Esophagus squamous epithelium (tissue), 5 donors: ENCODE measurements around the gene CACNB4. TPM values are rescaled to one million over a fixed set of nuclear protein-coding genes. Genes with fewer than 3 reads are reported as not detected.

Experiments used
- DNase-seq: peaks from one replicate; lab custom pipeline; 2025; lab: John Stamatoyannopoulos, UW
- H3K27ac ChIP-seq, 4 donors: fragments of 200-600 bp; sonication (generic); one replicate each; pipeline ENCODE4 v1.5.1; 2016 to 2019; ENCODE audit warnings: mild to moderate bottlenecking in 1 of 4
- H3K27me3 ChIP-seq, 4 donors: fragments of 200-600 bp; sonication (generic); 1 replicate in 3 of 4; 2 replicates in 1 of 4; pipeline versions ENCODE4 v1.5.1 to v1.6.0; 2017 to 2021; ENCODE audit warnings: antibody characterized with exemption in 1 of 4
- H3K36me3 ChIP-seq, 3 donors: fragments of 200-600 bp; sonication (generic); one replicate each; pipeline ENCODE4 v1.5.1; 2016 to 2019
- H3K4me1 ChIP-seq, 3 donors: fragments of 200-600 bp; sonication (generic); one replicate each; pipeline ENCODE4 v1.5.1; 2017 to 2019
- H3K4me3 ChIP-seq, 4 donors: fragments of 200-600 bp; sonication (generic); 1 replicate in 3 of 4; 2 replicates in 1 of 4; pipeline ENCODE4 v1.5.1; 2016 to 2019; ENCODE audit warnings: mild to moderate bottlenecking in 2 of 4, moderate library complexity in 1 of 4
- H3K9me3 ChIP-seq, 3 donors: fragments of 200-600 bp; sonication (generic); one replicate each; pipeline ENCODE4 v1.5.1; 2016 to 2019
- POLR2A ChIP-seq, 4 donors: fragments of 450-650 bp; IDR thresholded peaks; one replicate each; pipeline ENCODE4 v1.6.1; 2017; ENCODE audit warnings: antibody characterized with exemption in 4 of 4, mild to moderate bottlenecking in 4 of 4, moderate library complexity in 3 of 4
- WGBS, 2 donors: methylation state at CpG; one replicate each; pipeline ENCODE4 v1.1.5; 2018; 5-methylcytosine and 5-hydroxymethylcytosine counted together
- intact Hi-C: fragments of 100-400 bp; cut with DNase I; formaldehyde crosslinking; loops from one replicate; pipeline ENCODE4 v1.15.0; 2022
- total RNA-seq, 4 donors: library from RNA; depleted of rRNA; stranded (reverse); fragments of >200 nt; gene quantifications; one replicate each; pipeline ENCODE4 v1.1.0, GENCODE V29; 2016
- TF ChIP-seq, protein P1 (sequence below), 6 experiments: fragments of 450-650 bp in 4 of 6; fragments of 200-600 bp in 2 of 6; sonication (generic) in 2 of 6; IDR thresholded peaks; one replicate each; pipeline ENCODE4 v1.5.1; 2016 to 2019; ENCODE audit warnings: antibody characterized with exemption in 6 of 6, mild to moderate bottlenecking in 4 of 6, moderate library complexity in 4 of 6
- donor health status: DM: yes; HTN: yes; CAD: no.

The CACNB4 gene
- total RNA-seq, 4 donors from 2014 or later = 6.1 to 11.1 (median 7.2) TPM

DNA sequence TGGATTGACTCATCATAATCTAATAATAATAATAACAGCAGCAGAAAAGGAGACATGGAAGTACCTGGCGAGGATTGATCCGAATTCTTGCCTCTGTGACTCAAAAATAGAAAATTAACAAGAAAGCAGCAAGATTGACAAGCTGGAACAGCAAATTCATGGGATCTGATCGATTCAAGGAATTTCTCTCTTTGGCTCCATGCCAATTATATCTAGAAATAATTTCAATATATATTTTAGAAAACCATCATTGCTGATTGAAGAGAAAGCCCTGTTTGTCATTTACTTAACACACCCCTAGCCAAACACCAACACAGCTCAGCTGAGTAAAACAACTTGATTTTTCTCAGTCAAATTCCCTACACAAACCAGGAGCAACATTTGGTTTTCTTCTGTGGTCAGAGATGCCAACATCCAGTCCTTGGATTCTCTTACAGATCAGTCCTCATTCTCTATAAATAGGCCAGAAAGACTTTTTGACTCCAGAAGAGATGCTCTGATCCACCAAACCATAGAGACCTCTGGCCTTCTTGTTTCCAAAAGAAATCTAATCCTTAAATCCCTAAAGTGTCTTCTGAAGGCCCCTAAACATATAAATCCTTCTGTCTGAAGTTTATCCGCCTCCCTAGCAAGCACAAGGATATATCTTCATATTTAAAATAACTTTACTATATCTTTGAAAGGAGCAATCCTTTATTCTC, 129.9 kb downstream of the CACNB4 start:
- no peak overlapping the region for H3K27ac ChIP-seq

DNA sequence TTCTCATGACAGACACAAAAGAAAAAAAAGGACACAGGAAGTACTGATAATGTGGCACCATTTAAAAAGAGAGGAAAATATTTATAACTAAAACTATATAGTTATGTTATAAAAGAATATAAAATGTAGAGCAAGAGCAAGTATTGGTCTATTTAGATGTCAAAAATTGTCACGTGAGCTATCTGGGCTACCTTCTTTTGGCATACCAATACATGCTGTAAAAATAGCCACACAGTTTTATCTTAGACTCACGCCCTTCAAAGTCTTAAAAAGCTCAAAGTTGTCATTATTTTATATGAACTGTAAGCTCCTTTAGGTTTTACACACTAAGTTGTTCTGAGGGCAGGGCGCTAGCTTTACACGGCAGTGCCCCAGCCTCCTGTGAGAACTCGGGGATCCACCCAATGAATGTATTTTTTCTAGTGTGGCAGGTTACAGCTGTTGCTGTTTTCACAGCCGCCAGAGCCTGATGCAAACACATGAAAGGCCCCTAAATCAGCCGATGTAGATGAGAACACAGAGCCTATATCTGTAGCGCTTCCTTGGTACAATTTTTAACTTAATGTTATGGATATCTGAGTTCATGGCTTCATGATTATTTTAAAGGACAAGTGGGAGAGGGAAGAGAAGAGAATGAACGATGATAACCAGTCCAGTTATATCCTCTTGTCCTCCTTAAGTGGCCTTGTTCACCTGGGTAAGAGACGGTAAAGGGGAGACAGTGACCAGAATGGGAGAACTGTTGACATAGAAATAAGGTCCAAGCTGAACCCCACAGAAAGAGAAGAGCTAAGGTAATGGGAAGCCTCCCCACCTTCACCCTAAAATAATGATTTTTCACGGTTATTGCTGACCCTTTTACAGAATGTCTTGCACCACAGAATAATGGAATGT, 130.8 kb downstream of the CACNB4 start:
- TF ChIP-seq, protein P1, sequence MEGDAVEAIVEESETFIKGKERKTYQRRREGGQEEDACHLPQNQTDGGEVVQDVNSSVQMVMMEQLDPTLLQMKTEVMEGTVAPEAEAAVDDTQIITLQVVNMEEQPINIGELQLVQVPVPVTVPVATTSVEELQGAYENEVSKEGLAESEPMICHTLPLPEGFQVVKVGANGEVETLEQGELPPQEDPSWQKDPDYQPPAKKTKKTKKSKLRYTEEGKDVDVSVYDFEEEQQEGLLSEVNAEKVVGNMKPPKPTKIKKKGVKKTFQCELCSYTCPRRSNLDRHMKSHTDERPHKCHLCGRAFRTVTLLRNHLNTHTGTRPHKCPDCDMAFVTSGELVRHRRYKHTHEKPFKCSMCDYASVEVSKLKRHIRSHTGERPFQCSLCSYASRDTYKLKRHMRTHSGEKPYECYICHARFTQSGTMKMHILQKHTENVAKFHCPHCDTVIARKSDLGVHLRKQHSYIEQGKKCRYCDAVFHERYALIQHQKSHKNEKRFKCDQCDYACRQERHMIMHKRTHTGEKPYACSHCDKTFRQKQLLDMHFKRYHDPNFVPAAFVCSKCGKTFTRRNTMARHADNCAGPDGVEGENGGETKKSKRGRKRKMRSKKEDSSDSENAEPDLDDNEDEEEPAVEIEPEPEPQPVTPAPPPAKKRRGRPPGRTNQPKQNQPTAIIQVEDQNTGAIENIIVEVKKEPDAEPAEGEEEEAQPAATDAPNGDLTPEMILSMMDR (IDR thresholded peaks at IDR 0.05) = no peak
- TF ChIP-seq POLR2A (IDR thresholded peaks at IDR 0.05) = no peak
- Histone ChIP-seq H3K27me3 (no peaks in the 10 kb centered on the region), H3K27ac (no peak overlapping the region), H3K9me3 (no peaks in the 10 kb centered on the region), H3K36me3 (no peaks in the 10 kb centered on the region), H3K4me3 (no peak overlapping the region), H3K4me1 (no peaks in the 10 kb centered on the region)
- DNase-seq = no peak
- intact Hi-C loops = no loop called here
- 89 to 90% methylated on average over 11 of the region's 11 CpGs for WGBS, 2 donors

More for the DNA sequence above, 129.9 kb downstream of the CACNB4 start:
- H3K36me3 ChIP-seq = no peaks in the 10 kb centered on the region
- no peak for TF ChIP-seq POLR2A (IDR thresholded peaks at IDR 0.05)
- TF ChIP-seq, protein P1 (IDR thresholded peaks at IDR 0.05) = no peak
- peaks cover 0 to 4% (median 0%) of the 10 kb centered on the region in 3 donors for H3K4me1 ChIP-seq
- no peaks in the 10 kb centered on the region for H3K27me3 ChIP-seq
- H3K9me3 ChIP-seq = no peaks in the 10 kb centered on the region
- H3K4me3 ChIP-seq = no peak overlapping the region
- DNase-seq = no peak
- intact Hi-C loops = no loop called here
- 84 to 86% methylated on average over 4 of the region's 4 CpGs for whole genome bisulfite sequencing, 2 donors

DNA sequence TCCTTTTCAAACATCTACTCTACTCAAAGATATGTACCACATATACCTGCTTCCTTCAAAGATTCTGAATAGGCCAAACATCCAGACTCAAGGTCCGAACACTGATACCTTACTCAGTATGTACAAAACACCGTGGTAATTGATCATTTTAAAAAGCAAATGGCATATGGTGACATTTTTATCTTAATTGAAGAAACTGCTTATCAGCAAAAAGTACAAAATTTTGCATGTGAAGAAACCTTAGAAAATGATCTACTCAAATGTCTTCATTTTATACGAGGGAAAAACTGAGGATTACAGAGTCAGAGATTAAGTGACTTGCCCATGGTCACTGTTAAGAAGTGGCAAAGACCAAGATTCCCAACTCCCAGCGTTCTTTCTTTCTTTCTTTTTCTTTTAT, 133.0 kb downstream of the CACNB4 start:
- TF ChIP-seq POLR2A (IDR thresholded peaks at IDR 0.05) = no peak
- TF ChIP-seq, protein P1 (IDR thresholded peaks at IDR 0.05) = no peak
- intact Hi-C loops = no loop called here
- DNase-seq = no peak
- Histone ChIP-seq H3K36me3 (no peaks in the 10 kb centered on the region), H3K27ac (no peak overlapping the region), H3K4me1 (no peaks in the 10 kb centered on the region), H3K27me3 (no peaks in the 10 kb centered on the region), H3K9me3 (no peaks in the 10 kb centered on the region), H3K4me3 (no peak overlapping the region)
- WGBS, 2 donors = 89 to 93% methylated on average over 4 of the region's 4 CpGs

DNA sequence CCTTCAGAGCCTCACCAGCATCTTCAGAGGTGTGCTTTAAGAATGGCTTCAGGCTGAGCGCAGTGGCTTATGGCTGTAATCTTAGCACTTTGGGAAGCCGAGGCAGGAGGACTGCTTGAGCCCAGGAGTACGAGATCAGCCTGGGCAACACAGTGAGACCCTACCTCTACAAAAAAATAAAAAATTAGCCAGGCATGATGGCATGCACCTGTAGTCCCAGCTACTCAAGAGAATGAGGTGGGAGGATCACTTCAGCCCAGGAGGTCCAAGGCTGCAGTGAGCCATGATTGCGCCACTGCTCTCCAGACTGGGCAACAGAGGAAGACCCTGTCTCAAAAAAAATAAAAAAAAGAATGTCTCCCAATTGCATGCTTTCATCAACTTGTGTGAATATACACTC, 137.3 kb downstream of the CACNB4 start:
- intact Hi-C loops = no loop called here
- WGBS, 2 donors = 94 to 96% methylated on average over 3 of the region's 4 CpGs
- Histone ChIP-seq H3K4me1 (no peaks in the 10 kb centered on the region), H3K36me3 (no peaks in the 10 kb centered on the region), H3K4me3 (no peak overlapping the region), H3K9me3 (no peaks in the 10 kb centered on the region), H3K27ac (no peak overlapping the region), H3K27me3 (no peaks in the 10 kb centered on the region)
- no peak for TF ChIP-seq POLR2A (IDR thresholded peaks at IDR 0.05)
- TF ChIP-seq, protein P1 (IDR thresholded peaks at IDR 0.05) = no peak
- no peak for DNase-seq

DNA sequence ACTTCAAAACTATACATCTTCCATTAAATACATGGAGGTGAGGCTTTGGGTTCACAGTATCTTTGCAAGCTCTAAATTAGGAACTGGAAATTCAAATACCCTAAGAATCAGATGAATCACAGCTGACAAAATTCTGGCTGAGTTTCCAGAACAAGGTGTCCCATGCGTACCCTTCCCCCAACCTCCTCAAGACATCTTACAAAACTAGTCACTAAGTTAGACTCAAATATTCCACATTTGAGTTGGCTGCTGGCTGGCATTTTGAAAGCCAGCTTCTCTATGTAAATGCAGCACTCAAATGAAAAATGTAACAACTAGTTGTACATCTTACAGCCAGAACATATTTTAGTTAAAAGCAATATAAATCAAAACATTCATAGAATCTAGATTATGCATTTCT, 139.6 kb downstream of the CACNB4 start:
- no peak for DNase-seq
- H3K9me3 ChIP-seq = no peaks in the 10 kb centered on the region
- TF ChIP-seq POLR2A (IDR thresholded peaks at IDR 0.05) = no peak
- TF ChIP-seq, protein P1 (IDR thresholded peaks at IDR 0.05) = no peak
- H3K4me3 ChIP-seq = no peak overlapping the region
- WGBS, 2 donors = 24 to 67% methylated on average over 1 of the region's 1 CpG
- H3K27ac ChIP-seq = no peak overlapping the region
- intact Hi-C loops = no loop called here
- H3K4me1 ChIP-seq = no peaks in the 10 kb centered on the region
- no peaks in the 10 kb centered on the region for H3K36me3 ChIP-seq
- no peaks in the 10 kb centered on the region for H3K27me3 ChIP-seq
